ENCODE measurements around the gene IL31. TPM values are rescaled to one million over a fixed set of nuclear protein-coding genes. Genes with fewer than 3 reads are reported as not detected.

IL31 gene
- total RNA-seq, 3 donors from 2014 or later = not detected

GRCh38 chr12:122126342-122126635 is 47.7 kb downstream of the IL31 start:
- DNase-seq (no peak), ATAC-seq (no peak)
- Histone ChIP-seq H3K36me3 (ENCODE audit: low read depth) (peaks cover 20% of the 10 kb centered on the region), H3K4me1 (ENCODE audit: low read depth) (peaks cover 47% of the 10 kb centered on the region), H3K4me3 (no peak overlapping the region), H3K9me3 (no peaks in the 10 kb centered on the region)
- intact Hi-C loops (cut with DNase I, micrococcal nuclease) = loop anchor here in 1 of 2 donors (5.0 kb wide), 1 partner anchor 74 kb away; no protein-coding TSS in a partner anchor
- TF ChIP-seq, protein P1, sequence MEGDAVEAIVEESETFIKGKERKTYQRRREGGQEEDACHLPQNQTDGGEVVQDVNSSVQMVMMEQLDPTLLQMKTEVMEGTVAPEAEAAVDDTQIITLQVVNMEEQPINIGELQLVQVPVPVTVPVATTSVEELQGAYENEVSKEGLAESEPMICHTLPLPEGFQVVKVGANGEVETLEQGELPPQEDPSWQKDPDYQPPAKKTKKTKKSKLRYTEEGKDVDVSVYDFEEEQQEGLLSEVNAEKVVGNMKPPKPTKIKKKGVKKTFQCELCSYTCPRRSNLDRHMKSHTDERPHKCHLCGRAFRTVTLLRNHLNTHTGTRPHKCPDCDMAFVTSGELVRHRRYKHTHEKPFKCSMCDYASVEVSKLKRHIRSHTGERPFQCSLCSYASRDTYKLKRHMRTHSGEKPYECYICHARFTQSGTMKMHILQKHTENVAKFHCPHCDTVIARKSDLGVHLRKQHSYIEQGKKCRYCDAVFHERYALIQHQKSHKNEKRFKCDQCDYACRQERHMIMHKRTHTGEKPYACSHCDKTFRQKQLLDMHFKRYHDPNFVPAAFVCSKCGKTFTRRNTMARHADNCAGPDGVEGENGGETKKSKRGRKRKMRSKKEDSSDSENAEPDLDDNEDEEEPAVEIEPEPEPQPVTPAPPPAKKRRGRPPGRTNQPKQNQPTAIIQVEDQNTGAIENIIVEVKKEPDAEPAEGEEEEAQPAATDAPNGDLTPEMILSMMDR (IDR thresholded peaks at IDR 0.05) = no peak

DNA sequence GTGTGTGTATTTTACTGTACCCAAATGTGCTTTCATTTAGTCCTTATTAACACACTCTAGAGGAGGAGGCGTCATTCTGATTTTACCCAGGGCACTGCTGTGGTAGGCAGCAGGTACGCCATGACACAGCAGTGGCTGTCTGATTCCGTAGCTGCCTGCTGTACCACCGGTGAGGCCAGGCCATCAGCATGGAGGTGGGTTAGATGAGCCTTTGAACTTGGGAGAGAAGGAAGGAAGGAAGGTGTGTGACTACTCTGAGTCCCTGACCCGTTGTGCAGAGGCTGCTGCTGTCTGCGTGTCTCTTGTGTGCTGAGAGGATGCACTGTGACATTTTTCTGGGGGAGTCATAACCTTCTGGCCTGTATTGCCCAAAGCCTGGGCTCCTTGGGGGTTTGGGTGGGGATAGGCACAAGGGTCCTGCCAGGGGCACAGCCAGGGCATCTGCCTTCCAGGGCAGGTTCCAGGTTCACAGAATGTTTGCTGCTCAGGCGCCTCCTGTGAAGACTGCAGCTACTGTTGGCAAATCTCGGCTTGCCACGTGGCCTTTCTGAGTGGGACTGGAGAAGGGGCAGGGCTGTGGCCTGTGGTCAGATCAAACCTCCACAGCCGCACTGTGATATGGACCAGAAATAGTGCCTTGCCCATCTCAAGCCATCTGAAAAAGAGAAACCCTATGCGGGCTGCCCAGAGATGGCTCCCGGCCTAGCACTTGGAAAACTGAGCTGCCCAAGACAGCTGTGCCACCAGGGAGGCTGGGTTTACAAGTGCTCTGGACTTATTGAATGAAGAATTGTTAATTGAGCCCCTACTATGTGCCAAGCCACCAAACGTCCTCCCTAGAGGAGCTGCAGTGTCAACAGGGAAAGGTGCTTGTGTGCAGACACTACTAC is 48.3 kb downstream of the IL31 start:
- intact Hi-C loops (cut with DNase I, micrococcal nuclease) = loop anchor here in 1 of 2 donors (5.0 kb wide), 1 partner anchor 73 kb away; no protein-coding TSS in a partner anchor
- Histone ChIP-seq H3K4me1 (ENCODE audit: low read depth) (peaks cover 48% of the 10 kb centered on the region), H3K9me3 (no peaks in the 10 kb centered on the region), H3K36me3 (ENCODE audit: low read depth) (peaks cover 20% of the 10 kb centered on the region), H3K4me3 (no peak overlapping the region)
- DNase-seq = no peak
- TF ChIP-seq, protein P1 (IDR thresholded peaks at IDR 0.05) = no peak
- no peak for ATAC-seq

DNA sequence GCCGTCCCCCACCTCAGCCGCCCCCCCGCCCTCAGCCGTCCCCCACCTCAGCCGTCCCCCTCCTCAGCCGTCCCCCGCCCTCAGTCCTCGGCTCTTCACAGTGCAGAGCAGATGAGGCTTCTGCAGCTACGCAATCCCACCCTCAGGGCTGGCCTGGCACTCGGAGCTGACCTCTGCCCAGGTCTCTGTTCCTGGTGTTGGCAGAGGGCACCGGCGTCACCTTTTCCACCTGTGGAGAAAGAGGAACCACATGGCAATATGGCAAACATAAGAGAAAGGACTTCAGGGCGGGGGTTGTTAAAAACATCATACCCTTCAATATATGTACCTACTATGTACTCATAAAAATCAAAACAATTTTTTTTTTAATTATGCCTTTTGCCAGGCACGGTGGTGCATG is 49.7 kb downstream of the IL31 start:
- peak; percentile 7 for ATAC-seq

DNA sequence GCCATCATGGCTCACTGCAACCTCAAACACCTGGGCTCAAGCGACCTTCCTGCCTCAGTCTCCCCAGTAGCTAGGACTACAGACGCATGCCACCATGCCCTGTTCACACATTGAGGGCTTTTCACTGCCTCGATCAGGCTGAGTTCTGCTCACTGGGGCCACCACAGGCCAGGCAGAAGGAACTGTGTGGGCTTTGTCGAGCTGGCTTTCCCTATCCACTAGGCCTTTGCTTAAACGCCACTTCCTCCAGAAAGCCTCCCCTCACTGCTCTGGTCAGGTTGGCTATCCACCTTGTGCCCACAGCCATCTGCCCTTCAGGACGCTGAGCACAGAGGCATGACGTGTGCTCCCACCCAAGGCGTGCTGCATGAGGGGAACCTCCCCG is 50.3 kb downstream of the IL31 start:
- TF ChIP-seq, protein P1 (IDR thresholded peaks at IDR 0.05) = no peak
- no peak overlapping the region for H3K4me3 ChIP-seq
- H3K4me1 ChIP-seq (ENCODE audit: low read depth) = peaks cover 54% of the 10 kb centered on the region
- H3K36me3 ChIP-seq (ENCODE audit: low read depth) = peaks cover 4% of the 10 kb centered on the region
- intact Hi-C loops (cut with DNase I, micrococcal nuclease) = loop anchor here in 1 of 2 donors (2.0 to 5.0 kb wide), 2 partner anchors 43 to 71 kb away; no protein-coding TSS in a partner anchor
- H3K9me3 ChIP-seq = no peaks in the 10 kb centered on the region
- DNase-seq = peak in 2 of 3 donors; percentile 35 to 43
- ATAC-seq = peak; percentile 16

More for the DNA sequence above, 49.7 kb downstream of the IL31 start:
- Histone ChIP-seq H3K36me3 (ENCODE audit: low read depth) (peaks cover 10% of the 10 kb centered on the region), H3K4me1 (ENCODE audit: low read depth) (peaks cover 48% of the 10 kb centered on the region), H3K4me3 (no peak overlapping the region), H3K9me3 (no peaks in the 10 kb centered on the region)
- DNase-seq = peak in 2 of 3 donors; percentile 37 to 59
- intact Hi-C loops (cut with DNase I, micrococcal nuclease) = loop anchor here in 1 of 2 donors (5.0 kb wide), 1 partner anchor 72 kb away; no protein-coding TSS in a partner anchor
- TF ChIP-seq, protein P1 (IDR thresholded peaks at IDR 0.05) = no peak

DNA sequence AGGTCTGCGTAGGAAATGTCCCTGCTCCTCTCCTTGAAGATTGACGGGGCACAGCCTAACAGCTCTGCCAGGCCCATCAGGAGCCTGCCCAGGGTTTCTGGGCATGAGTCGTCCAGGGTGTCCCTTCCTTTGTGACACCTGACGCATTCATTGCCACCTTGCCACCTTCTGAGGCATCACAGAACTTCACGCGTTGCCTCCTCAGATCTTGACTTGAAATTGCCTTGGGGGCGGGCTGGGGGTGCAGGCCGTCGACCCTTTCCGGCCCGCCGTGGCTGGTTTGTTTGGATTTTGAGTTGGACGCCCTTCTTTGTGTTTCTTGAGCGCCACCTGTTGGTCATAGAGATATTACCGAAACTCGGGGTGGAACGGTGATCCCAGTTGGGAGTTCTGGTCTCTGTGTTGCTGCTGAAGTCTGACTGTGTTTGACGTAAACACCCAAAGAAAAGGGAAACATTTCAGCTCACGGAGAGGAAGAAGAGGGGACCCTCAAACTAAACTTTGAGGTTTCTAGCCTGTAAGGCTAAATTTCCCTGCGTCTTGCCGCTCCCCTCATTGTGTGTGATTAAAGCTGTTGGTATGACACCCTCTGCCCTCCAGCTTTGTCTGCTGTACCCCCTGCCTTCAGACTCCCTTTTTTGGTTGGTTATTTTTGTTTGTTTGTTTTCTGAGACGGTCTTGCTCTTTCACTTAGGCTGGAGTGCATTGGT is 50.8 kb downstream of the IL31 start:
- intact Hi-C loops (cut with DNase I, micrococcal nuclease) = loop anchor here in 1 of 2 donors (2.0 to 5.0 kb wide), 2 partner anchors 42 to 71 kb away; no protein-coding TSS in a partner anchor
- ATAC-seq (peak; percentile 71), DNase-seq (peak in 2 of 3 donors; percentile 75 to 91)
- Histone ChIP-seq H3K36me3 (ENCODE audit: low read depth) (peaks cover 4% of the 10 kb centered on the region), H3K9me3 (no peaks in the 10 kb centered on the region), H3K4me1 (ENCODE audit: low read depth) (peaks cover 60% of the 10 kb centered on the region), H3K4me3 (no peak overlapping the region)
- TF ChIP-seq, protein P1 (IDR thresholded peaks at IDR 0.05) = no peak

Other genes with a start within 250 kb of the IL31 start
- 10 to 100 TPM in 1 of 3 donors, 1 to 10 TPM in 2; 5.2 to 11.6 (median 5.7) TPM for gene BCL7A, start 152.3 kb downstream of the IL31 start, total RNA-seq
- 100 to 1,000 TPM; 194 to 230 (median 201) TPM for gene MLXIP, start 95.5 kb downstream of the IL31 start, total RNA-seq
- under 1 TPM in 2 of 3 donors, not detected in 1; 0.19 to 0.51 TPM for gene LRRC43, start 8.9 kb upstream of the IL31 start, total RNA-seq
- under 1 TPM; 0.26 to 0.82 (median 0.66) TPM for gene B3GNT4, start 29.5 kb upstream of the IL31 start, total RNA-seq
- 10 to 100 TPM; 35.6 to 42.9 (median 41.6) TPM for gene DIABLO, start 51.8 kb upstream of the IL31 start, total RNA-seq
- 10 to 100 TPM; 19.5 to 22.8 (median 22.4) TPM for gene VPS33A, start 92.3 kb upstream of the IL31 start, total RNA-seq
- gene CLIP1, start 248.4 kb upstream of the IL31 start, total RNA-seq = 100 to 1,000 TPM in 1 of 3 donors, 10 to 100 TPM in 2; 43.5 to 170 (median 45.0) TPM